Activated CD8-positive, alpha-beta memory T cell treated with anti-CD3 and anti-CD28 coated beads for 36 hours (primary cell): ENCODE measurements around the gene TMPRSS3. TPM values are rescaled to one million over a fixed set of nuclear protein-coding genes. Genes with fewer than 3 reads are reported as not detected.

ENCODE experiments used
- CTCF ChIA-PET: fragments of 350-600 bp; sonication (Branson Sonifier 250); formaldehyde crosslinking; loops from one replicate; lab custom pipeline; 2021; ENCODE audit warnings: antibody characterized with exemption; lab: Charles Lee
- POLR2A ChIA-PET: fragments of 350-600 bp; sonication (Branson Sonifier 250); formaldehyde crosslinking; loops from one replicate; lab custom pipeline; 2021; ENCODE audit warnings: antibody characterized with exemption; lab: Charles Lee
- total RNA-seq, 2 experiments: library from RNA; stranded (reverse); gene quantifications; one replicate each; pipeline ENCODE4 v1.2.3, GENCODE V29; 2021

Gene TMPRSS3
- 10 to 100 TPM; 31.2 to 33.8 TPM for total RNA-seq

DNA sequence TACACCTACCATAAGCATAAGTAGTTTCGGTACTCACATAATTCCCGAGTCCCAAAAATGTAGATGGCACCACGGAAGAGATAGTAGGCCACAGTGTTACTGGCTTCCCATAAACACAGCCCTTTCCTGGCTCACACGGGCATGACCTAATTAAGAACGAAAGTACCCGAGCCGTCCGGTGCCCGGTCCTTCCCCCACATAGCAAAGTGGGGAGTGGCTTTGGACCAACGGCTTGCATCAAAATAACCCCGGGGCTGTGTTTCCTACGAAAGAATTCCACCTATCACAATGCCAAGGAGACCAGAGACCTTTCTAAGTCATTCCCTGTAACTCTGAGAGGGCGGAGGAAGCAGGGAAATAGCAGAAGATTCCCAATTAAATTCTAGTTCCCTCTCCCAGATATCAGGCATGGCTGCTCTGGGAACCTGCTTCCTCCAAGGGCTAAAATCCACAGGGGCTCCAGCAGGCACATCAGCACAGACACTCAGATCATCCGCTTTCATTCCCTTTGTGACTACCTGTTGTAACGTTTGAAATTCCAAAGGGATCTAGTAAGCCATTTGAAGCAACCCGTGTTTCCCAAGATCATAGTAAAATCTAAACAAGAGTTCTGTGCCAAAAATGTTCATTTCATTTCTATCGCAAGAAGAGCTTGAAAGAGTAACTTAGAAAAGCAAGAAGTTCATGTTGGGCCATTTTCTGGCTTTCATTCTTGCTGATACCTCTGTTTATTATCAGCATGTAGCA lies at the start of gene TMPRSS3:
Gene TMPRSS3, minus strand, starts transcription at position 148 of the 747 bp plus-strand sequence. CDS start 635 bp downstream, outside the sequence.
- ChIA-PET POLR2A (no interaction called here), CTCF (no interaction called here)

- POLR2A ChIA-PET: interaction anchor here (0.6 kb wide), 1 partner anchor 519 kb away, joined by 4 read pairs; no protein-coding TSS in a partner anchor
- CTCF ChIA-PET: no interaction called here
Observed at GRCh38 chr21:42445311-42445710, 49.5 kb upstream of the TMPRSS3 start.

DNA sequence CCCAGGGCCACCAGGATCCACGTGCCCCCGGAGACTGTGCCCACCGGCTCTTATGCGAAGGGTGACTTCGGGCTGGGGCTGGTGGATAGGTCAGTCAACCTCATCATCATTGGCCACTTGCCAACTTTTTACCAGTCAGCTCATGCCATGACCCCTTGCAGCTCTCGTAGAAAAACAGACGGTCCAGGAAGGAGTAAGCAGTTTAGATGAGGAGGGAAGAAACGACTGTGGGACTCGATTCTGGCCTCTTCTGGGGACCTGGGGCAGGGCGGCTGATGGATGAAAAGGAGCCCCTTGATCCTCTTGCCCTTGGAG lies 48.9 kb upstream of the TMPRSS3 start:
- ChIA-PET POLR2A (no interaction called here), CTCF (interaction anchor here (0.7 kb wide), 1 partner anchor 53 kb away, joined by 3 read pairs; no protein-coding TSS in a partner anchor)

- ChIA-PET POLR2A (interaction anchor here (0.6 kb wide), 1 partner anchor 61 kb away, joined by 3 read pairs; no protein-coding TSS in a partner anchor), CTCF (interaction anchor here (0.7 kb wide), 1 partner anchor 52 kb away, joined by 3 read pairs; no protein-coding TSS in a partner anchor)
Observed at GRCh38 chr21:42443876-42444744, 48.3 kb upstream of the TMPRSS3 start.

GRCh38 chr21:42443181-42443785 lies 47.4 kb upstream of the TMPRSS3 start:
- ChIA-PET POLR2A (interaction anchor here (0.6 kb wide), 1 partner anchor 60 kb away, joined by 3 read pairs; no protein-coding TSS in a partner anchor), CTCF (interaction anchor here (1.0 kb wide), 1 partner anchor 62 kb away, joined by 3 read pairs; no protein-coding TSS in a partner anchor)

DNA sequence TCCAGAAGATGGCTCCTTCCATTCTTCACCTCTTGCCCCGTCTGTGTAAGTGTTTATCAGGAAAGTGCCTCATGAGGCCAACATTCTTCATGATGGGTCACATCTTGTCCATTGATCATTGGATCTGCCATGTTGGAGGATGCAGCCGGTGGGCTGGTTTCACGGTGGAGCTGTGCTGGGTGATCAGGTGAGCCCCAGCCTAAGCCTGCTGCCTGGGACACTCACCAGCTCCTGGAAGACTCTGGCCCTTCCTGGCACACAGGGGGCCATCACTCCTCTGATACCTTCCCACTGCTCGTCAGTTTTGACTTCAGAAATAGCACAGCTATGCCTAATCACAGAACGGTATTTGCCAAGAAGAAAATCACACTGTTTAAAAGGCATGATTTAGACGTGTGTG lies 46.1 kb upstream of the TMPRSS3 start:
- ChIA-PET CTCF (no interaction called here), POLR2A (interaction anchor here (0.7 kb wide), 1 partner anchor 86 kb away, joined by 10 read pairs; no protein-coding TSS in a partner anchor)

DNA sequence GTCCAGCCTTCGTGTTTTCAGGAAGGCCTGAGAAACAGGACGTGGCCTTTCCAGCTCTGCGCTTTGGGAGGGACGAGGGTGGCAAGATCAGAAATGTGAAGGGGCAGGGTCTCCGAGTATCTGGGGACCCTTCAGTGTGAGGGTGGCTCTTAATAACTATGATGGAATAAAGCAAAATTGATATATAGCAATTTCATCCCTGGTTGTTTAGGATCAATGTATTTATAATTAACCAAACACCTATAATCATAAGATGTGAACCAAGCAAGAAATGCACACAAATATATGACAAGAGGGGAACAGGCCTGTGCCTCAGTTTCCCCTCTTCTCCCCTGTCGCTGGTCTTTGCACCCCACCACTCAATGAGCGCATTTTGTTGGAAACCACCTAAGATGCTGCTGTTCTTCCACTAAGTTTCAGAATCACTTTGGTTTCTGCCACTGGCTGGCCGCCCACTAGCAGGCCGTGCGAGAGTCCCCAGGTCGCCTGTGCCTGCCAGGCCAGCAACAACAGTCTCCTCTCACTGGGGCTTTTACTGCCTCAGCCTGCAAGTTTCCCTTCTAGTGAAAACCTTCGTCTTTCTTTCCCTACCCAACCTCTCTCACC lies 44.4 kb upstream of the TMPRSS3 start:
- ChIA-PET CTCF (no interaction called here), POLR2A (interaction anchor here (0.6 kb wide), 1 partner anchor 220 kb away, joined by 3 read pairs; no protein-coding TSS in a partner anchor)

- ChIA-PET CTCF (interaction anchor here (1.1 kb wide), 1 partner anchor 24 kb away, joined by 3 read pairs; no protein-coding TSS in a partner anchor), POLR2A (no interaction called here)
Observed at GRCh38 chr21:42439284-42440186, 43.7 kb upstream of the TMPRSS3 start.

GRCh38 chr21:42438316-42439205 lies 42.7 kb upstream of the TMPRSS3 start:
- ChIA-PET POLR2A (no interaction called here), CTCF (interaction anchor here (0.7 to 1.1 kb wide), 2 partner anchors 23 to 129 kb away, joined by 3 to 4 read pairs; no protein-coding TSS in a partner anchor)

DNA sequence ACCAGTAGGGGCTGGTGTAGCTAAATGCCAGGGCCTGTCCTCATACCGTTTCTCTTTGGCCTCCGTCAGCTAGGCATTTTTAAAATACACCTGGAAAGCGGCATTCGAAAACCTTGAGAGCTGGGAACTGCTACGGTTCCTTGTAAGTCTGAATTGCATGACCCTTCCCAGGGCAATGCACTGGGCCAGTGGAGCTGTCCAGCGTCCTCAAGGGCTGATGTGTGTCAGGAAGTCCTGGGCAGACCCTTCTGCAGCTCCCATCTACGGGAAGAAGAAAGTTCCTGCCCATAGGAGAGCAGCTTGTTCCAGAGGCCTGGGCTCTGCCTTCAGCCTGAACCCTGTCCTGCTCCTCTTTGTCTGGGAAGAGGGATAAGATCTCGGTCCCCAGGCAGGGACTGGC lies 41.9 kb upstream of the TMPRSS3 start:
- POLR2A ChIA-PET: no interaction called here
- CTCF ChIA-PET: interaction anchor here (0.7 kb wide), 1 partner anchor 128 kb away, joined by 4 read pairs; no protein-coding TSS in a partner anchor

GRCh38 chr21:42436914-42437313 lies 41.1 kb upstream of the TMPRSS3 start:
- POLR2A ChIA-PET: interaction anchor here (0.5 kb wide), 1 partner anchor 38 kb away, joined by 4 read pairs; no protein-coding TSS in a partner anchor

GRCh38 chr21:42435833-42436232 lies 40.0 kb upstream of the TMPRSS3 start:
- ChIA-PET POLR2A (no interaction called here), CTCF (no interaction called here)

More at GRCh38 chr21:42436914-42437313, 41.1 kb upstream of the TMPRSS3 start:
- CTCF ChIA-PET: no interaction called here

GRCh38 chr21:42435401-42435800 lies 39.5 kb upstream of the TMPRSS3 start:
- ChIA-PET POLR2A (no interaction called here), CTCF (no interaction called here)

DNA sequence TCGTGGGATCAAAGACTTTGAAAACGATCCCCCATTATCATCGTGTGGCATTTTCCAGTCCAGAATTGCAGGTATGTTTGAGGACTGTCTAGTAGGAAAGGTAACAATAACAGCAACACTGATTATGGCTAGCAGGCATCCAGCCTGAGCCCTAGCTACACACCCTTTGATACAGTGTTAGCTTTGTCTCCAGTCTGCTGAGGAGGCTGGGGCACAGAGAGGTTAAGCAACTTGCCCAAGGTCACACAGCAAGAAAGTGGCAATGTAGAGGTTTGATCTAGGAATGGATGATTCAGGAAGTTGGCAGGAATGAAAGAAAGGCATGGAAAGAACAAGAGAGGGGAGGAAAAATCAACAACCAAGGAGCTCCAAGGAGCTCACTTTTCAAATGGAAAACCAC lies 39.0 kb upstream of the TMPRSS3 start:
- ChIA-PET CTCF (no interaction called here), POLR2A (no interaction called here)

DNA sequence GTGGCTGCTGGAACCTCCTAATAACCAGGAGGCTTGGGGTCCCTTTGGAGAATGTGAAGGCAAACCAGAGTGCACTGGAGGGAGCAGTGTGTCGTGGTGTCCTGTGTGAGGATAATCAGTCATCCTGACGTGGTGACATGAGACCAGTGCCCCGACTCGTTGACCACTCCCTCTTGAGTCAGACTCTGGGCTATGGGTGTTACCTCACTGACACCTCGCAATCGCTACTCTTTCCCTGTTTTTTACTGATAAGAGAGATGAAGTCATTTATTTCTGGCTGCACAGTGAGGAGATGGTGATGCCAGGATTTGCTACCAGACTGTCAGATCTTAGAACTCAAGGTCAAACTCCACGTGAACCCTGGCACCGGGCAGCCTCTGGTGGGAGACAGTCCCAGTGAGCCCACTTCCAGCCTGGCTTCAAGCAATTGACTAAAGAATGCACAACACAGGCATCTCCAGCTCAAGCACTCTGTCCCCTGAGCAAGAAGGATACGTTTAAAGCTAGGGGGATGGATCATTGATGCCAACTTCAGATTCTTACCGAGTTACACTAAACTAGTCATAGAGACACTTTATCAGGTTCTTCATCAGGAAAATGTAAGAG lies 38.2 kb upstream of the TMPRSS3 start:
- ChIA-PET POLR2A (no interaction called here), CTCF (no interaction called here)

GRCh38 chr21:42432695-42433094 lies 36.8 kb upstream of the TMPRSS3 start:
- ChIA-PET CTCF (interaction anchor here (0.9 kb wide), 1 partner anchor 95 kb away, joined by 3 read pairs; no protein-coding TSS in a partner anchor), POLR2A (no interaction called here)
